DND-41 (cell line): ENCODE results near the gene SIGLEC7.
"Not testable (repeated sequence)": the region's sequence is repeated elsewhere in the genome, so short reads cannot be mapped to it uniquely, and the experiment has no call there.

ENCODE experiments used
- CTCF ChIP-seq: IDR thresholded peaks from 2 replicates; pipeline ENCODE4 v1.5.1; 2012; ENCODE audit warnings: borderline replicate concordance, low read length, moderate library complexity, mild to moderate bottlenecking; ENCODE audit not compliant: poor library complexity, severe bottlenecking; ENCODE audit errors: extremely low read depth
- EZH2 ChIP-seq: IDR thresholded peaks from 3 replicates; pipeline ENCODE4 v1.6.1; 2012; ENCODE audit warnings: borderline replicate concordance, low read depth, mild to moderate bottlenecking, moderate library complexity, low read length, inconsistent platforms; ENCODE audit not compliant: severe bottlenecking

DNA sequence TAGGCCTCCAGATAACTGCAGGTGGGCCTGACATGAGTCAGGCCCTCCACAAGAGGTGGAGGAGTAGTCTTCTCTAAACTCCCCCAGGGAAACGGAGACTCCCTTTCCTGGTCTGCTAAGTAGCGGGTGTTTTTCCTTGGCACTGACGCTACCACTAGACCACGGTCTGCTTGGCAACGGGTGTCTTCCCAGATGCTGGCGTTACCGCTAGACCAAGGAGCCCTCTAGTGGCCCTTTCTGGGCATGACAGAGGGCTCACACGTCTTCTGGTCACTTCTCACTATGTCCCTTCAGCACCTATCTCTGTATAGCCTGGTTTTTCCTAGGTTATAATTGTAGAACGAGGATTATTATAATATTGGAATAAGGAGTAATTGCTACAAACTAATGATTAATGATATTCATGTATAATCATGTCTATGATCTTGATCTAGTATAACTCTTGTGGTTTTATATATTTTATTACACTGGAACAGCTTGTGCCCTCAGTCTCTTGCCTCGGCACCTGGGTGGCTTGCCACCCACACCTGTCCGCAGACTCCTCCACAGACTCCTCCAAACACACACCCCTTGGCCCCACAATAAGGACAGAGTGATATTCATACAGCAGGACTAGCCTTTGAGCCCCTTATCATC is 27.3 kb downstream of the SIGLEC7 start:
- TF ChIP-seq CTCF: peak; percentile 59
- TF ChIP-seq EZH2: not testable (repeated sequence)
